Activated T-helper 1 cell treated with anti-CD3 and anti-CD28 coated beads, Interleukin-12 subunit alpha, Interleukin-12 subunit beta, Interleukin-2, Interleukin-4 antibody, amounts not matched to agents 30 ng/mL and 10 ng/mL and 1 ng/mL, durations not matched to agents 14 hours and 24 hours and 36 hours (primary cell): ENCODE measurements around the gene TMA7. TPM values are rescaled to one million over a fixed set of nuclear protein-coding genes. Genes with fewer than 3 reads are reported as not detected.
"Not testable (repeated sequence)": the region's sequence is repeated elsewhere in the genome, so short reads cannot be mapped to it uniquely, and the experiment has no call there.

Source experiments
- DNase-seq: peaks from one replicate; pipeline ENCODE4 v3.0.0; 2021; ENCODE audit warnings: low spot score
- H3K27ac Mint-ChIP-seq: one replicate; pipeline ENCODE4 v1.8.0; 2021; ENCODE audit warnings: mild to moderate bottlenecking, mixed read lengths
- H3K27me3 Mint-ChIP-seq: one replicate; pipeline ENCODE4 v1.8.0; 2022; ENCODE audit warnings: mild to moderate bottlenecking, moderate library complexity, mixed read lengths; ENCODE audit not compliant: insufficient read depth
- H3K36me3 Mint-ChIP-seq: one replicate; pipeline ENCODE4 v1.8.0; 2021; ENCODE audit warnings: low read depth, mixed read lengths
- H3K4me1 Mint-ChIP-seq: one replicate; pipeline ENCODE4 v1.8.0; 2021; ENCODE audit warnings: low read depth, mixed read lengths
- H3K4me3 Mint-ChIP-seq: one replicate; pipeline ENCODE4 v1.8.0; 2021; ENCODE audit warnings: mild to moderate bottlenecking, moderate library complexity, mixed read lengths
- H3K9me3 Mint-ChIP-seq: one replicate; pipeline ENCODE4 v1.8.0; 2021; ENCODE audit warnings: mixed read lengths
- intact Hi-C: fragments of 100-400 bp; cut with micrococcal nuclease; formaldehyde crosslinking; loops from one replicate; pipeline ENCODE4 v1.15.1; 2024
- total RNA-seq: library from RNA; stranded (reverse); gene quantifications from 2 replicates; pipeline ENCODE4 v1.2.3, GENCODE V29; 2022

The TMA7 gene
- total RNA-seq, 1 donor from 2014 or later: 262 TPM

GRCh38 chr3:48437812-48438211 lies 2.2 kb upstream of the TMA7 start:
- no peak for DNase-seq
- H3K4me1 Mint-ChIP-seq: peaks cover 26% of the 10 kb centered on the region
- H3K27me3 Mint-ChIP-seq: no peaks in the 10 kb centered on the region
- H3K36me3 Mint-ChIP-seq: peaks cover 23% of the 10 kb centered on the region
- H3K4me3 Mint-ChIP-seq: no peak overlapping the region
- intact Hi-C loops: loop anchor here (5.0 kb wide), 1 partner anchor 34 kb away; no protein-coding TSS in a partner anchor
- no peaks in the 10 kb centered on the region for H3K9me3 Mint-ChIP-seq
- H3K27ac Mint-ChIP-seq: no peak overlapping the region

GRCh38 chr3:48440590-48440958 lies 517 bp downstream of the TMA7 start:
- Mint-ChIP-seq H3K4me3 (peak overlapping the region; percentile 98), H3K36me3 (peaks cover 33% of the 10 kb centered on the region), H3K4me1 (peaks cover 30% of the 10 kb centered on the region), H3K27me3 (no peaks in the 10 kb centered on the region), H3K27ac (peak overlapping the region; percentile 94), H3K9me3 (no peaks in the 10 kb centered on the region)
- no peak for DNase-seq
- intact Hi-C loops: loop anchor here (1.0 to 10.0 kb wide), 8 partner anchors 10 to 656 kb away; partner anchors contain the start of genes CDC25A, IMPDH2, NDUFAF3 and PLXNB1

GRCh38 chr3:48441940-48442339 lies 1.9 kb downstream of the TMA7 start:
- H3K36me3 Mint-ChIP-seq: peaks cover 37% of the 10 kb centered on the region
- intact Hi-C loops: loop anchor here (2.0 to 10.0 kb wide), 3 partner anchors 253 to 657 kb away; partner anchors contain the start of genes CDC25A, IMPDH2, NDUFAF3 and SMARCC1
- DNase-seq: no peak
- H3K4me3 Mint-ChIP-seq: peak overlapping the region; percentile 98
- no peaks in the 10 kb centered on the region for H3K27me3 Mint-ChIP-seq
- H3K4me1 Mint-ChIP-seq: peaks cover 38% of the 10 kb centered on the region
- no peak overlapping the region for H3K27ac Mint-ChIP-seq
- H3K9me3 Mint-ChIP-seq: no peaks in the 10 kb centered on the region

- Mint-ChIP-seq H3K36me3 (peaks cover 42% of the 10 kb centered on the region), H3K27me3 (no peaks in the 10 kb centered on the region), H3K27ac (peak overlapping the region; percentile 62), H3K4me3 (peak overlapping the region; percentile 90), H3K4me1 (peaks cover 42% of the 10 kb centered on the region), H3K9me3 (no peaks in the 10 kb centered on the region)
- intact Hi-C loops: loop anchor here (10.0 kb wide), 2 partner anchors 579 to 661 kb away; partner anchors contain the start of genes IMPDH2, NDUFAF3 and SMARCC1
- DNase-seq: no peak
These were observed 5.3 kb downstream of the TMA7 start for GRCh38 chr3:48445277-48445882.

- H3K27ac Mint-ChIP-seq: peak overlapping the region; percentile 62
- H3K36me3 Mint-ChIP-seq: peaks cover 39% of the 10 kb centered on the region
- H3K4me3 Mint-ChIP-seq: peak overlapping the region; percentile 90
- DNase-seq: no peak
- no peaks in the 10 kb centered on the region for H3K27me3 Mint-ChIP-seq
- H3K4me1 Mint-ChIP-seq: peaks cover 42% of the 10 kb centered on the region
- intact Hi-C loops: loop anchor here (1.0 to 10.0 kb wide), 7 partner anchors 10 to 661 kb away; partner anchors contain the start of genes IMPDH2, NDUFAF3, SLC26A6 and SMARCC1
- H3K9me3 Mint-ChIP-seq: no peaks in the 10 kb centered on the region
These were observed 6.0 kb downstream of the TMA7 start for GRCh38 chr3:48446043-48446424.

- Mint-ChIP-seq H3K9me3 (no peaks in the 10 kb centered on the region), H3K36me3 (peaks cover 38% of the 10 kb centered on the region), H3K27me3 (no peaks in the 10 kb centered on the region), H3K4me3 (peak within 1 kb of the TSS; percentile 90), H3K4me1 (peaks cover 39% of the 10 kb centered on the region), H3K27ac (peak within 1 kb of the TSS; percentile 62)
- intact Hi-C loops: loop anchor here (1.0 to 10.0 kb wide), 7 partner anchors 10 to 662 kb away; partner anchors contain the start of genes IMPDH2, NDUFAF3, SLC26A6 and SMARCC1
- DNase-seq: peak; percentile 88
These were observed 6.6 kb downstream of the TMA7 start, which contains the start of gene ATRIP for GRCh38 chr3:48446425-48447193. ATRIP (plus strand) TSS chr3:48446737; CDS start chr3:48446846, 109 bp downstream.

- DNase-seq: no peak
- no peak overlapping the region for H3K4me3 Mint-ChIP-seq
- peaks cover 22% of the 10 kb centered on the region for H3K4me1 Mint-ChIP-seq
- intact Hi-C loops: no loop called here
- H3K27me3 Mint-ChIP-seq: no peaks in the 10 kb centered on the region
- peaks cover 34% of the 10 kb centered on the region for H3K36me3 Mint-ChIP-seq
- H3K27ac Mint-ChIP-seq: no peak overlapping the region
- no peaks in the 10 kb centered on the region for H3K9me3 Mint-ChIP-seq
These were observed 11.2 kb downstream of the TMA7 start for GRCh38 chr3:48451270-48451669.

- peaks cover 37% of the 10 kb centered on the region for H3K36me3 Mint-ChIP-seq
- intact Hi-C loops: no loop called here
These were observed 16.4 kb downstream of the TMA7 start for GRCh38 chr3:48456456-48456855.

GRCh38 chr3:48459331-48459730 lies 19.3 kb downstream of the TMA7 start:
- Mint-ChIP-seq H3K4me3 (no peak overlapping the region), H3K27me3 (no peaks in the 10 kb centered on the region), H3K4me1 (no peaks in the 10 kb centered on the region), H3K9me3 (no peaks in the 10 kb centered on the region), H3K36me3 (peaks cover 21% of the 10 kb centered on the region), H3K27ac (no peak overlapping the region)
- intact Hi-C loops: no loop called here
- no peak for DNase-seq

More at GRCh38 chr3:48456456-48456855, 16.4 kb downstream of the TMA7 start:
- Mint-ChIP-seq H3K9me3 (no peaks in the 10 kb centered on the region), H3K4me3 (no peak overlapping the region), H3K4me1 (no peaks in the 10 kb centered on the region), H3K27ac (no peak overlapping the region), H3K27me3 (no peaks in the 10 kb centered on the region)
- no peak for DNase-seq

- Mint-ChIP-seq H3K9me3 (no peaks in the 10 kb centered on the region), H3K27ac (no peak overlapping the region), H3K4me1 (peaks cover under 1% of the 10 kb centered on the region), H3K36me3 (peaks cover 19% of the 10 kb centered on the region), H3K27me3 (no peaks in the 10 kb centered on the region), H3K4me3 (no peak overlapping the region)
- no peak for DNase-seq
- intact Hi-C loops: no loop called here
These were observed 19.9 kb downstream of the TMA7 start for GRCh38 chr3:48459773-48460516.

GRCh38 chr3:48460517-48460902 lies 20.5 kb downstream of the TMA7 start:
- intact Hi-C loops: no loop called here
- no peak overlapping the region for H3K4me3 Mint-ChIP-seq
- no peak for DNase-seq
- H3K4me1 Mint-ChIP-seq: peaks cover 6% of the 10 kb centered on the region
- no peaks in the 10 kb centered on the region for H3K9me3 Mint-ChIP-seq
- H3K27me3 Mint-ChIP-seq: no peaks in the 10 kb centered on the region
- no peak overlapping the region for H3K27ac Mint-ChIP-seq
- H3K36me3 Mint-ChIP-seq: peaks cover 18% of the 10 kb centered on the region

GRCh38 chr3:48461767-48462166 lies 21.7 kb downstream of the TMA7 start:
- intact Hi-C loops: not testable (repeated sequence)

More at GRCh38 chr3:48461767-48462166, 21.7 kb downstream of the TMA7 start:
- H3K9me3 Mint-ChIP-seq, DNase-seq, H3K27ac Mint-ChIP-seq, H3K4me3 Mint-ChIP-seq, H3K27me3 Mint-ChIP-seq: not testable (repeated sequence)
- Mint-ChIP-seq H3K36me3 (peaks cover 22% of the 10 kb centered on the region), H3K4me1 (peaks cover 12% of the 10 kb centered on the region)
